GM11168 (cell line): ENCODE data around the gene HIVEP3.

Experiments
- in situ Hi-C: fragments of 300-500 bp; cut with MboI; formaldehyde crosslinking; loops from one replicate; pipeline ENCODE4 v1.12.0; 2022; ENCODE audit warnings: low sequenced_read_pairs; ENCODE audit not compliant: unreplicated experiment

The HIVEP3 gene

GRCh38 chr1:41537788-41538351 is 380.9 kb downstream of the HIVEP3 start:
- in situ Hi-C loops, result no loop called here

GRCh38 chr1:41537251-41537650 is 381.5 kb downstream of the HIVEP3 start:
- in situ Hi-C loops, result no loop called here

- in situ Hi-C loops, result no loop called here
Observed at GRCh38 chr1:41536361-41536802, 382.3 kb downstream of the HIVEP3 start.

- in situ Hi-C loops, result no loop called here
Observed at GRCh38 chr1:41535716-41536115, 383.0 kb downstream of the HIVEP3 start.

GRCh38 chr1:41535276-41535675 is 383.4 kb downstream of the HIVEP3 start:
- in situ Hi-C loops, result no loop called here

- in situ Hi-C loops, result no loop called here
Observed at GRCh38 chr1:41534181-41535076, 384.3 kb downstream of the HIVEP3 start.

GRCh38 chr1:41533731-41534080 is 385.0 kb downstream of the HIVEP3 start:
- in situ Hi-C loops, result no loop called here

- in situ Hi-C loops, result no loop called here
Observed at GRCh38 chr1:41533016-41533730, 385.5 kb downstream of the HIVEP3 start.

- in situ Hi-C loops, result no loop called here
Observed at GRCh38 chr1:41532206-41532975, 386.3 kb downstream of the HIVEP3 start.

GRCh38 chr1:41530411-41530810 is 388.3 kb downstream of the HIVEP3 start:
- in situ Hi-C loops, result no loop called here

- in situ Hi-C loops, result no loop called here
Observed at GRCh38 chr1:41529621-41530395, 388.9 kb downstream of the HIVEP3 start.

GRCh38 chr1:41528726-41529605 is 389.8 kb downstream of the HIVEP3 start:
- in situ Hi-C loops, result no loop called here

- in situ Hi-C loops, result no loop called here
Observed at GRCh38 chr1:41528106-41528505, 390.6 kb downstream of the HIVEP3 start.

- in situ Hi-C loops, result no loop called here
Observed at GRCh38 chr1:41526956-41527561, 391.7 kb downstream of the HIVEP3 start.

- in situ Hi-C loops, result no loop called here
Observed at GRCh38 chr1:41525891-41526587, 392.7 kb downstream of the HIVEP3 start.

- in situ Hi-C loops, result no loop called here
Observed at GRCh38 chr1:41524676-41525675, 393.7 kb downstream of the HIVEP3 start.
